ENCODE results near the gene PLEKHG5.

The PLEKHG5 gene

GRCh38 chr1:6466751-6467150 lies 24.7 kb downstream of the PLEKHG5 start:
- no peak for TF ChIP-seq CTCF (IDR thresholded peaks at IDR 0.05; ENCODE audit: insufficient read depth, missing control alignments)
- DNase-seq (ENCODE audit: insufficient read length, low spot score) (no peak), FAIRE-seq (no peak)

GRCh38 chr1:6466023-6466422 lies 25.4 kb downstream of the PLEKHG5 start, which contains the start of gene TNFRSF25:
TNFRSF25 (minus strand) TSS chr1:6466173; CDS start chr1:6466107, 66 bp downstream.
- FAIRE-seq = no peak
- DNase-seq (ENCODE audit: insufficient read length, low spot score) = no peak

GRCh38 chr1:6465461-6466005 lies 25.9 kb downstream of the PLEKHG5 start:
- no peak for FAIRE-seq
- DNase-seq (ENCODE audit: insufficient read length, low spot score) = no peak
- TF ChIP-seq CTCF (IDR thresholded peaks at IDR 0.05; ENCODE audit: insufficient read depth, missing control alignments) = no peak

More at GRCh38 chr1:6466023-6466422, 25.4 kb downstream of the PLEKHG5 start, which contains the start of gene TNFRSF25:
- TF ChIP-seq CTCF (IDR thresholded peaks at IDR 0.05; ENCODE audit: insufficient read depth, missing control alignments) = no peak

- no peak for FAIRE-seq
- no peak for DNase-seq (ENCODE audit: insufficient read length, low spot score)
- TF ChIP-seq CTCF (IDR thresholded peaks at IDR 0.05; ENCODE audit: insufficient read depth, missing control alignments) = no peak
Observed at GRCh38 chr1:6464915-6465314, 26.6 kb downstream of the PLEKHG5 start.

GRCh38 chr1:6464514-6464836 lies 27.0 kb downstream of the PLEKHG5 start:
- FAIRE-seq (no peak), DNase-seq (ENCODE audit: insufficient read length, low spot score) (no peak)
- TF ChIP-seq CTCF (IDR thresholded peaks at IDR 0.05; ENCODE audit: insufficient read depth, missing control alignments) = no peak

- FAIRE-seq (no peak), DNase-seq (ENCODE audit: insufficient read length, low spot score) (no peak)
- TF ChIP-seq CTCF (IDR thresholded peaks at IDR 0.05; ENCODE audit: insufficient read depth, missing control alignments) = no peak
Observed at GRCh38 chr1:6463120-6463412, 28.4 kb downstream of the PLEKHG5 start.

GRCh38 chr1:6462412-6463119 lies 28.9 kb downstream of the PLEKHG5 start:
- DNase-seq (ENCODE audit: insufficient read length, low spot score) (no peak), FAIRE-seq (no peak)
- TF ChIP-seq CTCF (IDR thresholded peaks at IDR 0.05; ENCODE audit: insufficient read depth, missing control alignments) = no peak
